Stimulated activated CD8-positive, alpha-beta memory T cell treated with anti-CD3 and anti-CD28 coated beads, Interleukin-15, amount 100 ng/mL, for 48 hours (primary cell): Measurements from ENCODE around the gene RABL2A.
"Not testable (repeated sequence)": the region's sequence is repeated elsewhere in the genome, so short reads cannot be mapped to it uniquely, and the experiment has no call there.

Experiments used
- DNase-seq, 2 donors: peaks; one replicate each; pipeline ENCODE4 v3.0.0-alpha.2; 2020; ENCODE audit warnings: low read depth in 2 of 2

RABL2A gene

GRCh38 chr2:113685471-113685870 lies 58.4 kb downstream of the RABL2A start:
- no peak for DNase-seq

GRCh38 chr2:113686537-113686936 lies 59.5 kb downstream of the RABL2A start:
- no peak for DNase-seq

- DNase-seq = not testable (repeated sequence)
Observed at GRCh38 chr2:113690871-113691270, 63.8 kb downstream of the RABL2A start.
